ENCODE results near the gene AP3B1.
"Not testable (repeated sequence)": the region's sequence is repeated elsewhere in the genome, so short reads cannot be mapped to it uniquely, and the experiment has no call there.

AP3B1 gene

GRCh38 chr5:78063495-78063894 is 231.0 kb downstream of the AP3B1 start:
- DNase-seq: no peak

- no peak for DNase-seq
Observed at GRCh38 chr5:78062645-78063044, 231.9 kb downstream of the AP3B1 start.

- DNase-seq: no peak
Observed at GRCh38 chr5:78060421-78060820, 234.1 kb downstream of the AP3B1 start.

GRCh38 chr5:78058625-78059024 is 235.9 kb downstream of the AP3B1 start:
- DNase-seq: no peak

GRCh38 chr5:78056901-78057514 is 237.5 kb downstream of the AP3B1 start:
- DNase-seq: no peak

GRCh38 chr5:78056053-78056452 is 238.4 kb downstream of the AP3B1 start:
- DNase-seq: no peak

GRCh38 chr5:78050888-78051287 is 243.6 kb downstream of the AP3B1 start:
- no peak for DNase-seq

- not testable (repeated sequence) for DNase-seq
Observed at GRCh38 chr5:78046823-78047222, 247.7 kb downstream of the AP3B1 start.

- DNase-seq: no peak
Observed at GRCh38 chr5:78046006-78046405, 248.5 kb downstream of the AP3B1 start.

GRCh38 chr5:78041805-78042204 is 252.7 kb downstream of the AP3B1 start:
- no peak for DNase-seq

- no peak for DNase-seq
Observed at GRCh38 chr5:78025540-78025939, 269.0 kb downstream of the AP3B1 start.

- no peak for DNase-seq
Observed at GRCh38 chr5:78019744-78020143, 274.8 kb downstream of the AP3B1 start.

- DNase-seq: no peak
Observed at GRCh38 chr5:78016863-78017529, 277.5 kb downstream of the AP3B1 start.

- no peak for DNase-seq
Observed at GRCh38 chr5:78009937-78010527, 284.5 kb downstream of the AP3B1 start.

GRCh38 chr5:78008356-78008967 is 286.0 kb downstream of the AP3B1 start:
- DNase-seq: no peak

GRCh38 chr5:78007233-78007632 is 287.3 kb downstream of the AP3B1 start:
- DNase-seq: no peak

GRCh38 chr5:78006449-78006848 is 288.0 kb downstream of the AP3B1 start:
- no peak for DNase-seq

- no peak for DNase-seq
Observed at GRCh38 chr5:78005021-78005785, 289.3 kb downstream of the AP3B1 start.

GRCh38 chr5:78004559-78004958 is 289.9 kb downstream of the AP3B1 start:
- DNase-seq: no peak

GRCh38 chr5:78003919-78004318 is 290.6 kb downstream of the AP3B1 start:
- DNase-seq: no peak

- no peak for DNase-seq
Observed at GRCh38 chr5:78003450-78003849, 291.0 kb downstream of the AP3B1 start.

GRCh38 chr5:78002690-78003089 is 291.8 kb downstream of the AP3B1 start:
- no peak for DNase-seq

- DNase-seq: no peak
Observed at GRCh38 chr5:78001197-78001596, 293.3 kb downstream of the AP3B1 start.
